Measurements from ENCODE around the gene HDGF. TPM values are rescaled to one million over a fixed set of nuclear protein-coding genes. Genes with fewer than 3 reads are reported as not detected.

HDGF gene
- total and polyA plus RNA-seq, 9 of the 15 experiments (the other 6 are each of a cell fraction or from before 2014, with no cell fraction given), result 38.8 to 601 (median 400) TPM

- TF ChIP-seq MIER1 (IDR thresholded peaks at IDR 0.05; ENCODE audit: low read depth) (no peak), IRF9 (tag; IDR thresholded peaks at IDR 0.05) (no peak), BRF1 (IDR thresholded peaks at IDR 0.05; ENCODE audit: borderline replicate concordance, extremely low read depth, insufficient read length) (no peak), ZNF449 (CRISPR knock-in tag; IDR thresholded peaks at IDR 0.05) (no peak), SMARCC2 (IDR thresholded peaks at IDR 0.05; ENCODE audit: low read depth) (no peak), ARID3A (IDR thresholded peaks at IDR 0.05; ENCODE audit: borderline replicate concordance, low read depth, low read length) (no peak), NR4A1 (CRISPR knock-in tag; IDR thresholded peaks at IDR 0.05) (no peak), NR4A1 (tag; IDR thresholded peaks at IDR 0.05) (no peak), NFIC (IDR thresholded peaks at IDR 0.05) (peak; percentile 67), LARP7 (IDR thresholded peaks at IDR 0.05) (no peak), HDAC8 (tag; IDR thresholded peaks at IDR 0.05) (no peak)
- TF ChIP-seq, protein P1, sequence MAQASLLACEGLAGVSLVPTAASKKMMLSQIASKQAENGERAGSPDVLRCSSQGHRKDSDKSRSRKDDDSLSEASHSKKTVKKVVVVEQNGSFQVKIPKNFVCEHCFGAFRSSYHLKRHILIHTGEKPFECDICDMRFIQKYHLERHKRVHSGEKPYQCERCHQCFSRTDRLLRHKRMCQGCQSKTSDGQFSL (CRISPR knock-in tag; IDR thresholded peaks at IDR 0.05), result no peak
- TF ChIP-seq, protein P1 (tag; IDR thresholded peaks at IDR 0.05), result no peak
- TF ChIP-seq, protein P2, sequence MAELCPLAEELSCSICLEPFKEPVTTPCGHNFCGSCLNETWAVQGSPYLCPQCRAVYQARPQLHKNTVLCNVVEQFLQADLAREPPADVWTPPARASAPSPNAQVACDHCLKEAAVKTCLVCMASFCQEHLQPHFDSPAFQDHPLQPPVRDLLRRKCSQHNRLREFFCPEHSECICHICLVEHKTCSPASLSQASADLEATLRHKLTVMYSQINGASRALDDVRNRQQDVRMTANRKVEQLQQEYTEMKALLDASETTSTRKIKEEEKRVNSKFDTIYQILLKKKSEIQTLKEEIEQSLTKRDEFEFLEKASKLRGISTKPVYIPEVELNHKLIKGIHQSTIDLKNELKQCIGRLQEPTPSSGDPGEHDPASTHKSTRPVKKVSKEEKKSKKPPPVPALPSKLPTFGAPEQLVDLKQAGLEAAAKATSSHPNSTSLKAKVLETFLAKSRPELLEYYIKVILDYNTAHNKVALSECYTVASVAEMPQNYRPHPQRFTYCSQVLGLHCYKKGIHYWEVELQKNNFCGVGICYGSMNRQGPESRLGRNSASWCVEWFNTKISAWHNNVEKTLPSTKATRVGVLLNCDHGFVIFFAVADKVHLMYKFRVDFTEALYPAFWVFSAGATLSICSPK (IDR thresholded peaks at IDR 0.05; ENCODE audit: borderline replicate concordance), result no peak
- TF ChIP-seq, protein P3, sequence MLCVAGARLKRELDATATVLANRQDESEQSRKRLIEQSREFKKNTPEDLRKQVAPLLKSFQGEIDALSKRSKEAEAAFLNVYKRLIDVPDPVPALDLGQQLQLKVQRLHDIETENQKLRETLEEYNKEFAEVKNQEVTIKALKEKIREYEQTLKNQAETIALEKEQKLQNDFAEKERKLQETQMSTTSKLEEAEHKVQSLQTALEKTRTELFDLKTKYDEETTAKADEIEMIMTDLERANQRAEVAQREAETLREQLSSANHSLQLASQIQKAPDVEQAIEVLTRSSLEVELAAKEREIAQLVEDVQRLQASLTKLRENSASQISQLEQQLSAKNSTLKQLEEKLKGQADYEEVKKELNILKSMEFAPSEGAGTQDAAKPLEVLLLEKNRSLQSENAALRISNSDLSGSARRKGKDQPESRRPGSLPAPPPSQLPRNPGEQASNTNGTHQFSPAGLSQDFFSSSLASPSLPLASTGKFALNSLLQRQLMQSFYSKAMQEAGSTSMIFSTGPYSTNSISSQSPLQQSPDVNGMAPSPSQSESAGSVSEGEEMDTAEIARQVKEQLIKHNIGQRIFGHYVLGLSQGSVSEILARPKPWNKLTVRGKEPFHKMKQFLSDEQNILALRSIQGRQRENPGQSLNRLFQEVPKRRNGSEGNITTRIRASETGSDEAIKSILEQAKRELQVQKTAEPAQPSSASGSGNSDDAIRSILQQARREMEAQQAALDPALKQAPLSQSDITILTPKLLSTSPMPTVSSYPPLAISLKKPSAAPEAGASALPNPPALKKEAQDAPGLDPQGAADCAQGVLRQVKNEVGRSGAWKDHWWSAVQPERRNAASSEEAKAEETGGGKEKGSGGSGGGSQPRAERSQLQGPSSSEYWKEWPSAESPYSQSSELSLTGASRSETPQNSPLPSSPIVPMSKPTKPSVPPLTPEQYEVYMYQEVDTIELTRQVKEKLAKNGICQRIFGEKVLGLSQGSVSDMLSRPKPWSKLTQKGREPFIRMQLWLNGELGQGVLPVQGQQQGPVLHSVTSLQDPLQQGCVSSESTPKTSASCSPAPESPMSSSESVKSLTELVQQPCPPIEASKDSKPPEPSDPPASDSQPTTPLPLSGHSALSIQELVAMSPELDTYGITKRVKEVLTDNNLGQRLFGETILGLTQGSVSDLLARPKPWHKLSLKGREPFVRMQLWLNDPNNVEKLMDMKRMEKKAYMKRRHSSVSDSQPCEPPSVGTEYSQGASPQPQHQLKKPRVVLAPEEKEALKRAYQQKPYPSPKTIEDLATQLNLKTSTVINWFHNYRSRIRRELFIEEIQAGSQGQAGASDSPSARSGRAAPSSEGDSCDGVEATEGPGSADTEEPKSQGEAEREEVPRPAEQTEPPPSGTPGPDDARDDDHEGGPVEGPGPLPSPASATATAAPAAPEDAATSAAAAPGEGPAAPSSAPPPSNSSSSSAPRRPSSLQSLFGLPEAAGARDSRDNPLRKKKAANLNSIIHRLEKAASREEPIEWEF (CRISPR knock-in tag; IDR thresholded peaks at IDR 0.05), result no peak
Observed at GRCh38 chr1:156750711-156751450, 594 bp downstream of the HDGF start (continued).

Data from K562 (cell line).